H1 (cell line): ENCODE measurements around the gene TTLL7. TPM values are rescaled to one million over a fixed set of nuclear protein-coding genes. Genes with fewer than 3 reads are reported as not detected.

Source experiments
- RAD21 ChIP-seq, 2 experiments: IDR thresholded peaks in 1 of 2; conservative IDR thresholded peaks in 1 of 2; 2 replicates each; pipeline ENCODE4 v1.6.1; 2011; ENCODE audit warnings: low read depth in 2 of 2, low read length in 2 of 2, improper control_type of control experiment in 1 of 2, inconsistent platforms in 1 of 2, mild to moderate bottlenecking in 1 of 2, moderate library complexity in 1 of 2
- polyA plus RNA-seq, 7 experiments: library from polyadenylated mRNA; depleted of rRNA in 3 of 7; stranded (reverse) in 5 of 7; unstranded in 2 of 7; fragments of >200 nt in 5 of 7; fragments of 200-250 nt in 2 of 7; gene quantifications; 1 replicate in 5 of 7; 2 replicates in 1 of 7; 4 replicates in 1 of 7; pipeline versions ENCODE4 v1.2.1 to v1.2.3, GENCODE V29; 2011 to 2013; ENCODE audit warnings: missing spikeins in 2 of 7, mixed read lengths in 2 of 7
- total RNA-seq: library from RNA; stranded (reverse); fragmentation: NEBNext Ultra II Directional; extraction: Animal tissue kit (Norgen Biotek cat#: 25700); gene quantifications from 2 replicates; pipeline ENCODE4 v1.2.1, GENCODE V29; 2021

Gene TTLL7
- total and polyA plus RNA-seq, 2 of the 8 experiments (the other 6 are each of a cell fraction or from before 2014, with no cell fraction given) = 1.9 to 7.9 TPM

DNA sequence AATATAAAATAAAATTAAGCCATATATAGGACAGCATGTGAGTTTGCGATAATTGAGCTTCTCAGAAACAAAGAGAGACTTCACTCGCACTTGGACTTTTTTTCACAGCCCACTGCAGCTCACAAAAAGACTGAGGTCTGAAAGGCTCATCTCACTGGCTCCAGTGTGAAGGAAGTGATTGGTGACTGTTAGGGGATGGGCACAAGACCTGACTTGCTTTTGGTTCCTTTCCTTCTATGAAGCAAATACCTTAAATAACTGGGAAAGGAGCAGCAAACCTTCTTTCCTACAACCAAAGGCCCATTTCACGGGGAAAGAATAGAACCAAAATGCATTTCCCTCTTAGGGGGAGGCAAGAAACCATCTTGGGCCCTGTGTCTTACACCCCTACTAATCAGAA lies 13.1 kb upstream of the TTLL7 start (continued):
- TF ChIP-seq RAD21 (IDR thresholded peaks at IDR 0.05 in 1 of 2, conservative IDR thresholded peaks at IDR 0.05 in 1 of 2; ENCODE audit: low read depth in 2 of 2, low read length in 2 of 2) = no peak
